Osteocyte (in vitro differentiated cells): ENCODE measurements around the gene FAM118B. TPM values are rescaled to one million over a fixed set of nuclear protein-coding genes. Genes with fewer than 3 reads are reported as not detected.

Experiments used
- DNase-seq: peaks from one replicate; pipeline ENCODE4 v3.0.0; 2021; ENCODE audit warnings: mixed read lengths; ENCODE audit not compliant: unreplicated experiment; ENCODE audit errors: extremely low spot score
- H3K27ac Mint-ChIP-seq: one replicate; pipeline ENCODE4 v1.8.0; 2021; ENCODE audit warnings: mild to moderate bottlenecking, mixed read lengths; ENCODE audit not compliant: unreplicated experiment
- H3K27me3 Mint-ChIP-seq: one replicate; pipeline ENCODE4 v1.8.0; 2021; ENCODE audit warnings: mixed read lengths; ENCODE audit not compliant: unreplicated experiment
- H3K36me3 Mint-ChIP-seq: one replicate; pipeline ENCODE4 v1.8.0; 2021; ENCODE audit warnings: mixed read lengths; ENCODE audit not compliant: unreplicated experiment
- H3K4me1 Mint-ChIP-seq: one replicate; pipeline ENCODE4 v1.8.0; 2021; ENCODE audit warnings: mixed read lengths; ENCODE audit not compliant: unreplicated experiment
- H3K4me3 Mint-ChIP-seq: one replicate; pipeline ENCODE4 v1.8.0; 2021; ENCODE audit warnings: mild to moderate bottlenecking, moderate library complexity, mixed read lengths; ENCODE audit not compliant: unreplicated experiment
- H3K9me3 Mint-ChIP-seq: one replicate; pipeline ENCODE4 v1.8.0; 2021; ENCODE audit warnings: mixed read lengths; ENCODE audit not compliant: unreplicated experiment
- CTCF ChIP-seq: fragments of 200-600 bp; sonication (generic); IDR thresholded peaks from 2 replicates; pipeline ENCODE4 v1.5.0; 2021; ENCODE audit warnings: antibody characterized with exemption, mild to moderate bottlenecking, moderate library complexity
- total RNA-seq: library from RNA; stranded (reverse); gene quantifications from 2 replicates; pipeline ENCODE4 v1.2.1, GENCODE V29; 2021

The FAM118B gene
- total RNA-seq, 1 donor from 2014 or later = 23.3 TPM

- Mint-ChIP-seq H3K4me1 (no peaks in the 10 kb centered on the region), H3K9me3 (no peaks in the 10 kb centered on the region), H3K27ac (no peak overlapping the region), H3K27me3 (no peaks in the 10 kb centered on the region), H3K4me3 (no peak overlapping the region), H3K36me3 (peaks cover 11% of the 10 kb centered on the region)
- TF ChIP-seq CTCF = no peak
- no peak for DNase-seq
Observed at GRCh38 chr11:126190792-126191191, 20.8 kb upstream of the FAM118B start.

GRCh38 chr11:126191379-126192073 is 20.1 kb upstream of the FAM118B start:
- H3K27ac Mint-ChIP-seq = no peak overlapping the region
- no peaks in the 10 kb centered on the region for H3K9me3 Mint-ChIP-seq
- H3K4me3 Mint-ChIP-seq = no peak overlapping the region
- no peaks in the 10 kb centered on the region for H3K4me1 Mint-ChIP-seq
- H3K36me3 Mint-ChIP-seq = peaks cover 17% of the 10 kb centered on the region
- DNase-seq = no peak
- no peaks in the 10 kb centered on the region for H3K27me3 Mint-ChIP-seq
- no peak for TF ChIP-seq CTCF

GRCh38 chr11:126192361-126192760 is 19.2 kb upstream of the FAM118B start:
- H3K4me1 Mint-ChIP-seq = no peaks in the 10 kb centered on the region

GRCh38 chr11:126193038-126193478 is 18.5 kb upstream of the FAM118B start:
- no peak for TF ChIP-seq CTCF
- no peak for DNase-seq
- H3K27me3 Mint-ChIP-seq = no peaks in the 10 kb centered on the region
- H3K36me3 Mint-ChIP-seq = peaks cover 32% of the 10 kb centered on the region
- no peaks in the 10 kb centered on the region for H3K9me3 Mint-ChIP-seq
- no peak overlapping the region for H3K27ac Mint-ChIP-seq
- H3K4me1 Mint-ChIP-seq = no peaks in the 10 kb centered on the region
- H3K4me3 Mint-ChIP-seq = no peak overlapping the region

More at GRCh38 chr11:126192361-126192760, 19.2 kb upstream of the FAM118B start:
- no peak overlapping the region for H3K4me3 Mint-ChIP-seq
- H3K9me3 Mint-ChIP-seq = no peaks in the 10 kb centered on the region
- no peak for DNase-seq
- peaks cover 25% of the 10 kb centered on the region for H3K36me3 Mint-ChIP-seq
- H3K27ac Mint-ChIP-seq = no peak overlapping the region
- H3K27me3 Mint-ChIP-seq = no peaks in the 10 kb centered on the region
- no peak for TF ChIP-seq CTCF

- no peaks in the 10 kb centered on the region for H3K4me1 Mint-ChIP-seq
- no peaks in the 10 kb centered on the region for H3K9me3 Mint-ChIP-seq
- H3K36me3 Mint-ChIP-seq = peaks cover 37% of the 10 kb centered on the region
- TF ChIP-seq CTCF = peak; percentile 80
- H3K27me3 Mint-ChIP-seq = no peaks in the 10 kb centered on the region
- H3K4me3 Mint-ChIP-seq = no peak overlapping the region
- DNase-seq = no peak
- H3K27ac Mint-ChIP-seq = no peak overlapping the region
Observed at GRCh38 chr11:126194121-126194543, 17.4 kb upstream of the FAM118B start.
